ENCODE measurements around the gene LCE3A.

The LCE3A gene

DNA sequence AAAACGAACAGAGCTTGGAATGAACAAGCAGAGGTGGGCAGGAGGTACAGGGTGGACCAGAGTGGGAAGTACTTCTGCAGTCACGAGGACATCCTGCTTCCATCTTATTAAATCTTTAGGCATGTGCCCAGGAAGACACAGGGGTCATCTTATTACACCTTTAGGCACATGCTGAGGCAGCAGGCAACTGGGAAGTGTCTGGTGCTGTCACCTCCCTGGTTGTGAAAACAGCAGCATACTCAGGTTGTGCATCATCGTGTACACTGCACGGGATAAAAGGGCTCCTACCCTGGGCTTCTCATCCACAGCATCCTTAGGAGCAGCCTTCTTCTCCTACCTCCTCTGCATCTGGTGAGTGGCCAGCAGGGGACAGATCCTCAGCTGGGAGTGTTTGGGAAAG lies 23.0 kb downstream of the LCE3A start, which contains the start of gene LCE3C:
Gene LCE3C (plus strand): TSS at position 301 of the 400 bp plus-strand sequence. CDS start 498 bp downstream, outside the sequence.
- Histone ChIP-seq H3F3A (ENCODE audit: insufficient read depth) (no peaks in the 10 kb centered on the region), H3K36me3 (ENCODE audit: low read length) (no peaks in the 10 kb centered on the region), H3K27me3 (ENCODE audit: low read length) (no peaks in the 10 kb centered on the region), H3K9me2 (replicated peaks; ENCODE audit: insufficient read depth, low read length) (no peaks in the 10 kb centered on the region), H3K9ac (ENCODE audit: low read length) (no peak within 1 kb of the TSS), H3K27ac (ENCODE audit: low read depth, low read length) (no peak within 1 kb of the TSS), H3K79me2 (ENCODE audit: insufficient read depth, low read length) (no peaks in the 10 kb centered on the region), H4K20me1 (ENCODE audit: low read depth, low read length) (no peaks in the 10 kb centered on the region), H3K4me3 (ENCODE audit: insufficient read depth, low read length, poor library complexity, severe bottlenecking) (no peak within 1 kb of the TSS), H3K4me2 (ENCODE audit: low read depth, low read length, poor library complexity, severe bottlenecking) (no peak within 1 kb of the TSS), H2AFZ (ENCODE audit: low read depth, low read length, severe bottlenecking) (no peak within 1 kb of the TSS), H3K9me3 (ENCODE audit: insufficient read depth, low read length) (no peaks in the 10 kb centered on the region)
- TF ChIP-seq, protein P1, sequence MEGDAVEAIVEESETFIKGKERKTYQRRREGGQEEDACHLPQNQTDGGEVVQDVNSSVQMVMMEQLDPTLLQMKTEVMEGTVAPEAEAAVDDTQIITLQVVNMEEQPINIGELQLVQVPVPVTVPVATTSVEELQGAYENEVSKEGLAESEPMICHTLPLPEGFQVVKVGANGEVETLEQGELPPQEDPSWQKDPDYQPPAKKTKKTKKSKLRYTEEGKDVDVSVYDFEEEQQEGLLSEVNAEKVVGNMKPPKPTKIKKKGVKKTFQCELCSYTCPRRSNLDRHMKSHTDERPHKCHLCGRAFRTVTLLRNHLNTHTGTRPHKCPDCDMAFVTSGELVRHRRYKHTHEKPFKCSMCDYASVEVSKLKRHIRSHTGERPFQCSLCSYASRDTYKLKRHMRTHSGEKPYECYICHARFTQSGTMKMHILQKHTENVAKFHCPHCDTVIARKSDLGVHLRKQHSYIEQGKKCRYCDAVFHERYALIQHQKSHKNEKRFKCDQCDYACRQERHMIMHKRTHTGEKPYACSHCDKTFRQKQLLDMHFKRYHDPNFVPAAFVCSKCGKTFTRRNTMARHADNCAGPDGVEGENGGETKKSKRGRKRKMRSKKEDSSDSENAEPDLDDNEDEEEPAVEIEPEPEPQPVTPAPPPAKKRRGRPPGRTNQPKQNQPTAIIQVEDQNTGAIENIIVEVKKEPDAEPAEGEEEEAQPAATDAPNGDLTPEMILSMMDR (IDR thresholded peaks at IDR 0.05; ENCODE audit: insufficient read depth, low read length, poor library complexity, severe bottlenecking), result no peak
- TF ChIP-seq EZH2phosphoT487 (conservative IDR thresholded peaks at IDR 0.05; ENCODE audit: low read length), result no peak

DNA sequence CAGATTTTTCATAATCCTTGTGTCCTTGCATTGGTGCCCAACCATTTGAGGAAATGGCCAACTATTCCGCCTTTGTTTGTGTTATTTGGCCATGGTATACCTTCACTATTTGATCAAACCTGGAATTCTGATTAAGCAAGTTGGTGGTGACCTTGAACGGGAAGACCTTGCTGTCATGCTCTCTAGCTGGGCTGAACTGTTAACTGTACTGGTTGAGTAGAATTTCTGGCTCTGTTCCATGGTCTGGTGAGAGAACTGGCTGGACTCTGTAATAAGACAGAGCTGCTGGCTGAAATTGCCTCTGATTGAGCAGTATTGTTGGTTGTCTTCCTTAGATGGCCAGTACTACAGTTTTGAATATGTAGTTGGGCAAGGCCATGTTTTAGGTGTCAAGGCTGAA lies 25.9 kb downstream of the LCE3A start:
- Histone ChIP-seq H3K79me2 (ENCODE audit: insufficient read depth, low read length) (no peaks in the 10 kb centered on the region), H3K4me3 (ENCODE audit: insufficient read depth, low read length, poor library complexity, severe bottlenecking) (no peak overlapping the region), H3K27me3 (ENCODE audit: low read length) (no peaks in the 10 kb centered on the region), H3K9ac (ENCODE audit: low read length) (no peak overlapping the region), H3K27ac (ENCODE audit: low read depth, low read length) (no peak overlapping the region), H2AFZ (ENCODE audit: low read depth, low read length, severe bottlenecking) (no peak overlapping the region), H3K36me3 (ENCODE audit: low read length) (no peaks in the 10 kb centered on the region), H3F3A (ENCODE audit: insufficient read depth) (no peaks in the 10 kb centered on the region), H3K9me3 (ENCODE audit: insufficient read depth, low read length) (no peaks in the 10 kb centered on the region), H3K4me2 (ENCODE audit: low read depth, low read length, poor library complexity, severe bottlenecking) (no peak overlapping the region), H4K20me1 (ENCODE audit: low read depth, low read length) (no peaks in the 10 kb centered on the region), H3K9me2 (replicated peaks; ENCODE audit: insufficient read depth, low read length) (no peaks in the 10 kb centered on the region)
- no peak for TF ChIP-seq EZH2phosphoT487 (conservative IDR thresholded peaks at IDR 0.05; ENCODE audit: low read length)
- TF ChIP-seq, protein P1 (IDR thresholded peaks at IDR 0.05; ENCODE audit: insufficient read depth, low read length, poor library complexity, severe bottlenecking), result no peak

DNA sequence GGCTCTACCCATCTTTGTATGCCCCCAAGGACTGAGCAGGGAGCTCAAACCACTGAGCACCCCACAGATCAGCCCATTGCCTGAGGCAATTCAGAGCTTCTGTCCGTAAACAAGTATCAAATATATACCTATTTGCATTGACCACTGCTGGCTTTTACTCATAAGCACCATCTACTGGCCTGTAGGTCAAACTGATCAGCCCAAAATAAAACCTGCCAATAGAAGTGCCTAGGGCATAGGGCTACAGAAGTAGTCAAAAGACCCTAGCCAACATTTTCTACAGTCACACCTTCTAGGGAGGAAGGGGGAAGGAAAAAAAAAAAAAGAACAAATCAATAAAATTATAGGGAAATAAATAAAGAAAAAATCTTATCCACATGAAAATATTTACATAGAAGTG lies 37.3 kb downstream of the LCE3A start:
- no peaks in the 10 kb centered on the region for H3K9me2 ChIP-seq (replicated peaks; ENCODE audit: insufficient read depth, low read length)
- no peaks in the 10 kb centered on the region for H3K36me3 ChIP-seq (ENCODE audit: low read length)
- no peak overlapping the region for H3K4me2 ChIP-seq (ENCODE audit: low read depth, low read length, poor library complexity, severe bottlenecking)
- H3K27ac ChIP-seq (ENCODE audit: low read depth, low read length), result no peak overlapping the region
- no peak overlapping the region for H2AFZ ChIP-seq (ENCODE audit: low read depth, low read length, severe bottlenecking)
- no peaks in the 10 kb centered on the region for H3K9me3 ChIP-seq (ENCODE audit: insufficient read depth, low read length)
- no peak overlapping the region for H3K4me3 ChIP-seq (ENCODE audit: insufficient read depth, low read length, poor library complexity, severe bottlenecking)
- H4K20me1 ChIP-seq (ENCODE audit: low read depth, low read length), result no peaks in the 10 kb centered on the region
- no peaks in the 10 kb centered on the region for H3K27me3 ChIP-seq (ENCODE audit: low read length)
- no peaks in the 10 kb centered on the region for H3F3A ChIP-seq (ENCODE audit: insufficient read depth)
- no peaks in the 10 kb centered on the region for H3K79me2 ChIP-seq (ENCODE audit: insufficient read depth, low read length)
- no peak overlapping the region for H3K9ac ChIP-seq (ENCODE audit: low read length)
- TF ChIP-seq, protein P1 (IDR thresholded peaks at IDR 0.05; ENCODE audit: insufficient read depth, low read length, poor library complexity, severe bottlenecking), result no peak
- no peak for TF ChIP-seq EZH2phosphoT487 (conservative IDR thresholded peaks at IDR 0.05; ENCODE audit: low read length)

Data from SU-DHL-6 (cell line).